HepG2 (cell line): ENCODE data around the gene RASSF4. TPM values are rescaled to one million over a fixed set of nuclear protein-coding genes. Genes with fewer than 3 reads are reported as not detected.
A peak's percentile ranks its signal among the peaks of the same experiment; 100 is the strongest.

Experiments used
- CBFB ChIP-seq: sonication (generic); formaldehyde crosslinking; IDR thresholded peaks from 2 replicates; pipeline ENCODE4 v1.4.0; 2020; ENCODE audit warnings: missing genetic modification reagents
- CBX5 ChIP-seq: sonication (generic); formaldehyde crosslinking; IDR thresholded peaks from 2 replicates; pipeline ENCODE4 v1.4.0; 2020; ENCODE audit warnings: missing genetic modification reagents, borderline replicate concordance
- GATAD1 ChIP-seq: IDR thresholded peaks from 2 replicates; pipeline ENCODE4 v1.6.1; 2016; ENCODE audit warnings: missing genetic modification reagents, missing compliant biosample characterization
- GMEB2 ChIP-seq: IDR thresholded peaks from 2 replicates; pipeline ENCODE4 v1.6.1; 2016; ENCODE audit warnings: missing biosample characterization, missing genetic modification reagents, low read depth
- HIC2 ChIP-seq: sonication (generic); formaldehyde crosslinking; IDR thresholded peaks from 2 replicates; pipeline ENCODE4 v1.9.0; 2022; ENCODE audit warnings: low read depth, missing genetic modification reagents
- KDM2A ChIP-seq: sonication (generic); formaldehyde crosslinking; IDR thresholded peaks from 2 replicates; pipeline ENCODE4 v1.4.0; 2020; ENCODE audit warnings: low read depth, missing genetic modification reagents, borderline replicate concordance
- KDM6A ChIP-seq: IDR thresholded peaks from 2 replicates; pipeline ENCODE4 v1.6.1; 2016; ENCODE audit warnings: low read depth
- PAF1 ChIP-seq: IDR thresholded peaks from 2 replicates; pipeline ENCODE4 v1.6.1; 2016; ENCODE audit warnings: missing genetic modification reagents, missing compliant biosample characterization
- POLR2G ChIP-seq: fragments of 200-400 bp; formaldehyde crosslinking; IDR thresholded peaks from 2 replicates; pipeline ENCODE4 v1.6.1; 2018; ENCODE audit warnings: mild to moderate bottlenecking, low read depth, low read length, moderate library complexity
- RBFOX2 ChIP-seq: fragments of 200-400 bp; formaldehyde crosslinking; IDR thresholded peaks from 2 replicates; pipeline ENCODE4 v1.6.1; 2017; ENCODE audit warnings: low read depth, mild to moderate bottlenecking, low read length
- SNAI1 ChIP-seq: sonication (generic); formaldehyde crosslinking; IDR thresholded peaks from 2 replicates; pipeline ENCODE4 v1.5.0; 2020; ENCODE audit warnings: mild to moderate bottlenecking, missing genetic modification reagents, borderline replicate concordance
- SP5 ChIP-seq: IDR thresholded peaks from 2 replicates; pipeline ENCODE4 v1.6.1; 2016; ENCODE audit warnings: low read depth, borderline replicate concordance
- SPEN ChIP-seq: sonication (generic); formaldehyde crosslinking; IDR thresholded peaks from 2 replicates; pipeline ENCODE4 v1.5.1; 2020; ENCODE audit warnings: low read depth, mild to moderate bottlenecking, missing genetic modification reagents
- TGIF2 ChIP-seq: IDR thresholded peaks from 2 replicates; pipeline ENCODE4 v1.6.1; 2016; ENCODE audit warnings: control low read depth, missing compliant biosample characterization
- THAP9 ChIP-seq: sonication (generic); formaldehyde crosslinking; IDR thresholded peaks from 2 replicates; pipeline ENCODE4; 2020; ENCODE audit warnings: missing genetic modification reagents, mild to moderate bottlenecking, borderline replicate concordance
- YY1 ChIP-seq: IDR thresholded peaks from 2 replicates; pipeline ENCODE4 v1.6.1; 2011; ENCODE audit warnings: low read length, low read depth, moderate library complexity, mild to moderate bottlenecking; ENCODE audit not compliant: insufficient read depth, insufficient replicate concordance
- ZFP1 ChIP-seq: IDR thresholded peaks from 2 replicates; pipeline ENCODE4 v1.6.1; 2016
- ZMYM4 ChIP-seq: sonication (generic); formaldehyde crosslinking; IDR thresholded peaks from 2 replicates; pipeline ENCODE4 v1.8.1; 2023; ENCODE audit warnings: mild to moderate bottlenecking, missing genetic modification reagents
- ZNF580 ChIP-seq: IDR thresholded peaks from 2 replicates; pipeline ENCODE4 v1.6.1; 2016; ENCODE audit warnings: low read depth, borderline replicate concordance
- ZNF710 ChIP-seq: sonication (generic); formaldehyde crosslinking; IDR thresholded peaks from 2 replicates; pipeline ENCODE4 v1.5.0; 2020; ENCODE audit warnings: mild to moderate bottlenecking, missing genetic modification reagents, borderline replicate concordance
- polyA plus RNA-seq, 8 experiments: library from polyadenylated mRNA; depleted of rRNA in 3 of 8; stranded (reverse) in 7 of 8; unstranded in 1 of 8; fragments of >200 nt; fragmentation: Illumina TruSeq in 4 of 8; extraction: Trizol in 4 of 8; gene quantifications; 2 replicates each; pipeline versions ENCODE4 v1.2.1 to v1.2.3, GENCODE V29; 2011 to 2016; ENCODE audit warnings: low read depth in 4 of 8, missing spikeins in 1 of 8, mixed read lengths in 1 of 8; ENCODE audit not compliant: insufficient read depth in 1 of 8
- total RNA-seq, 5 experiments: library from RNA; depleted of rRNA; stranded (reverse); fragments of >200 nt; fragmentation: Illumina TruSeq; extraction: Trizol; gene quantifications; 2 replicates each; pipeline ENCODE4 v1.2.3, GENCODE V29; 2016; ENCODE audit warnings: low read depth in 1 of 5

Gene RASSF4
- total and polyA plus RNA-seq, 2 of the 13 experiments (the other 11 are each of a cell fraction or from before 2014, with no cell fraction given) = 34.0 to 51.7 TPM

GRCh38 chr10:44963772-44964633 lies 4.4 kb downstream of the RASSF4 start (continued):
- TF ChIP-seq YY1 = peak; percentile 57
- peak; percentile 76; the same call in 1 of the 2 replicates for TF ChIP-seq TGIF2
- peak; percentile 67 for TF ChIP-seq POLR2G
- TF ChIP-seq KDM6A (CRISPR knock-in tag) = no peak; the same call in 1 of the 2 replicates
- TF ChIP-seq RBFOX2 = peak; percentile 3; the same call in 1 of the 2 replicates
- no peak for TF ChIP-seq THAP9 (CRISPR knock-in tag)
- peak; percentile 74; the same call in 1 of the 2 replicates for TF ChIP-seq CBX5 (CRISPR knock-in tag)
- peak; percentile 59; the same call in 1 of the 2 replicates for TF ChIP-seq ZNF710 (CRISPR knock-in tag)
- TF ChIP-seq PAF1 (CRISPR knock-in tag) = no peak
- peak; percentile 40; the same call in 1 of the 2 replicates for TF ChIP-seq SPEN (CRISPR knock-in tag)
- TF ChIP-seq ZMYM4 = peak; percentile 69; the same call in 1 of the 2 replicates
- TF ChIP-seq KDM2A (CRISPR knock-in tag) = peak; percentile 63; the same call in 1 of the 2 replicates
- TF ChIP-seq SP5 (CRISPR knock-in tag) = peak; percentile 47; the same call in 1 of the 2 replicates
- no peak for TF ChIP-seq GMEB2 (CRISPR knock-in tag)
- peak; percentile 71; the same call in 1 of the 2 replicates for TF ChIP-seq CBFB (CRISPR knock-in tag)
- 0 out of 2 replicates have a peak, but pooled peaks have one; percentile 44 for TF ChIP-seq GATAD1 (CRISPR knock-in tag)
- 0 out of 2 replicates have a peak, but pooled peaks have one; percentile 30 for TF ChIP-seq ZFP1 (CRISPR knock-in tag)
- TF ChIP-seq SNAI1 (CRISPR knock-in tag) = peak; percentile 67; the same call in 1 of the 2 replicates
- 0 out of 2 replicates have a peak, but pooled peaks have one; percentile 21 for TF ChIP-seq ZNF580 (CRISPR knock-in tag)
- TF ChIP-seq HIC2 (CRISPR knock-in tag) = peak; percentile 75
